Parathyroid adenoma (tissue), 2 donors: Measurements from ENCODE around the gene ATP8B4.

Source experiments
- H2AFZ ChIP-seq: fragments of 300-600 bp; sonication (generic); one replicate; pipeline ENCODE4 v1.7.0; 2017; ENCODE audit warnings: antibody characterized with exemption, mild to moderate bottlenecking
- H3K27ac ChIP-seq: fragments of 300-600 bp; sonication (generic); one replicate; pipeline ENCODE4 v1.7.0; 2017
- H3K27me3 ChIP-seq: fragments of 300-600 bp; sonication (generic); one replicate; pipeline ENCODE4 v1.7.0; 2017; ENCODE audit warnings: low read length; ENCODE audit not compliant: control insufficient read depth, insufficient read depth
- H3K36me3 ChIP-seq: fragments of 300-600 bp; sonication (generic); one replicate; pipeline ENCODE4 v1.7.0; 2017; ENCODE audit warnings: low read length; ENCODE audit not compliant: control insufficient read depth, insufficient read depth
- H3K4me1 ChIP-seq: fragments of 300-600 bp; sonication (generic); one replicate; pipeline ENCODE4 v1.7.0; 2017; ENCODE audit warnings: control low read depth
- H3K4me2 ChIP-seq: fragments of 300-600 bp; sonication (generic); one replicate; pipeline ENCODE4 v1.7.0; 2017; ENCODE audit warnings: low read length
- H3K4me3 ChIP-seq: fragments of 300-600 bp; sonication (generic); one replicate; pipeline ENCODE4 v1.7.0; 2017; ENCODE audit warnings: low read depth, low read length
- H3K79me2 ChIP-seq: fragments of 300-600 bp; sonication (generic); one replicate; pipeline ENCODE4 v1.7.0; 2017; ENCODE audit warnings: control low read depth
- H3K9ac ChIP-seq: fragments of 300-600 bp; sonication (generic); one replicate; pipeline ENCODE4 v1.7.0; 2017; ENCODE audit warnings: mild to moderate bottlenecking
- H3K9me3 ChIP-seq: fragments of 300-600 bp; sonication (generic); one replicate; pipeline ENCODE4 v1.7.0; 2017; ENCODE audit warnings: low read length; ENCODE audit not compliant: control insufficient read depth
- CTCF ChIP-seq: fragments of 300-600 bp; sonication (generic); IDR thresholded peaks from one replicate; pipeline ENCODE4 v1.7.0; 2017; ENCODE audit warnings: antibody characterized with exemption, mild to moderate bottlenecking
- donor health status: primary hyperparathyroidism.

The ATP8B4 gene

GRCh38 chr15:49883121-49883520 is 235.9 kb downstream of the ATP8B4 start:
- H3K9me3 ChIP-seq, result no peaks in the 10 kb centered on the region
- H3K79me2 ChIP-seq, result no peaks in the 10 kb centered on the region
- no peak overlapping the region for H3K4me3 ChIP-seq
- no peak for TF ChIP-seq CTCF
- H3K27ac ChIP-seq, result no peak overlapping the region
- H3K4me2 ChIP-seq, result no peak overlapping the region
- no peaks in the 10 kb centered on the region for H3K27me3 ChIP-seq
- H2AFZ ChIP-seq, result no peak overlapping the region
- no peak overlapping the region for H3K9ac ChIP-seq
- no peaks in the 10 kb centered on the region for H3K36me3 ChIP-seq
- H3K4me1 ChIP-seq, result no peaks in the 10 kb centered on the region

GRCh38 chr15:49881866-49882265 is 237.2 kb downstream of the ATP8B4 start:
- no peak overlapping the region for H2AFZ ChIP-seq
- H3K36me3 ChIP-seq, result no peaks in the 10 kb centered on the region
- no peaks in the 10 kb centered on the region for H3K9me3 ChIP-seq
- H3K27me3 ChIP-seq, result no peaks in the 10 kb centered on the region
- no peak overlapping the region for H3K4me2 ChIP-seq
- no peak for TF ChIP-seq CTCF
- no peak overlapping the region for H3K27ac ChIP-seq
- no peaks in the 10 kb centered on the region for H3K4me1 ChIP-seq
- H3K9ac ChIP-seq, result no peak overlapping the region
- no peak overlapping the region for H3K4me3 ChIP-seq
- no peaks in the 10 kb centered on the region for H3K79me2 ChIP-seq

- Histone ChIP-seq H3K9ac (no peak overlapping the region), H3K27ac (no peak overlapping the region), H3K79me2 (no peaks in the 10 kb centered on the region), H3K4me2 (no peak overlapping the region), H3K36me3 (no peaks in the 10 kb centered on the region), H3K4me1 (no peaks in the 10 kb centered on the region), H3K27me3 (no peaks in the 10 kb centered on the region), H2AFZ (no peak overlapping the region), H3K9me3 (no peaks in the 10 kb centered on the region), H3K4me3 (no peak overlapping the region)
- no peak for TF ChIP-seq CTCF
Measured at GRCh38 chr15:49881433-49881832, 237.6 kb downstream of the ATP8B4 start.

- H3K4me1 ChIP-seq, result no peaks in the 10 kb centered on the region
- no peak overlapping the region for H3K4me2 ChIP-seq
- H2AFZ ChIP-seq, result no peak overlapping the region
- H3K27ac ChIP-seq, result peak overlapping the region; percentile 17
- H3K9me3 ChIP-seq, result no peaks in the 10 kb centered on the region
- TF ChIP-seq CTCF, result no peak
- H3K4me3 ChIP-seq, result no peak overlapping the region
- no peaks in the 10 kb centered on the region for H3K79me2 ChIP-seq
- no peak overlapping the region for H3K9ac ChIP-seq
- no peaks in the 10 kb centered on the region for H3K27me3 ChIP-seq
- no peaks in the 10 kb centered on the region for H3K36me3 ChIP-seq
Measured at GRCh38 chr15:49877873-49878521, 241.0 kb downstream of the ATP8B4 start.
